ENCODE data around the gene CALN1.
"Not testable (repeated sequence)": the region's sequence is repeated elsewhere in the genome, so short reads cannot be mapped to it uniquely, and the experiment has no call there.

The CALN1 gene

DNA sequence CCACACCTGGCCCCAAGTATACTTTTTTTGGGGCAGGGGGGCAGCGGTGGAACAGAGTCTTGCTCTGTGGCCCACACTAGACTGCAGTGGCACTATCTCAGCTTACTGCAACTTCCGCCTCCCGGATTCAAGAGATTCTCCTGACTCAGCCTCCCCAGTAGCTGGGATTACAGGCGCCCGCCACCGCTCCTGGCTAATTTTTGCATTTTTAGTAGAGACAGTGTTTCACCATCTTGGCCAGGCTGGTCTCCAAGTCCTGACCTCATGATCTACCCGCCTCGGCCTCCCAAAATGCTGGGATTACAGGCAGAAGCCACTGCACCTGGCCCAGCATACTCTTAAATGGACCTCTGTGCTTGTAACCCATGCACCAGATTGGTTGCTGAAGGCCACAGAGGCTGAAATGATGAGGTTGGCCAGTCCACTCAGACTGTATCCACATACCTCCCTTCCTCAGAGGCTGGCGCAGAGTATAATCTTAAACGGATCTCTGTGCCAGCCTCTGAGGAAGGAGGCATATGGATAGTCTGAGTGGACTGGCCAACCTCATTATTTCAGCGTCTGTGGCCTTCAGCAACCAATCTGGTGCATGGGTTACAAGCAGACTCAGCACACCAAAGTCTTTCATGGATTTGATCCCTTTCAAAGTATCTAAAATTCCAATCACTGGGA lies 3.0 kb downstream of the CALN1 start:
- no peak for DNase-seq (ENCODE audit: low read depth)

DNA sequence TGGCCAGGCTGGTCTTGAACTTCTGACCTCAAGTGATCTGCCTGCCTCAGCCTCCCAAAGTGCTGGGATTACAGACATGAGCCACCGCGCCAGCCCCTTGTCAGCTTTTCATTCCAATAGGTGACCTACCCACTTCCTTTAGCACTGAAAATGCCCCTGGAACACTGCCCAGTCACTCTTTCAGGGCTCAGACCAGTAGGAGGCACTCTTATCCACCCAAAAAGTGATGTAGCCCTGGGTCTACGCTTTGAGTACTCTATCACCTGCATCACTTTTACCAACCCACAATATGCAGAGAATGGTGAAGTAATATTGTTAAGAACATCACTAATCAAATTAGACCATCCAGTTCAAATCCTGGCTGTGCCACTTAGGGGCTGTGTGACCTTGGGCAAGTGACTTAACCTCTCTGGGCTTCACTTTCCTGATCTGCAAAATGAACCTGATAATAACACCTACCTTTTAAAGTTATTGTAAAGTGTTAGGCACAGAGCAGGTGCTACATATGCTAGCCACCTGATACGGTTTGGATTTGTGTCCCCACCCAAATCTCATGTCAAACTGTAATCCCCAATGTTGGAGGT lies 5.2 kb downstream of the CALN1 start:
- no peak for DNase-seq (ENCODE audit: low read depth)

DNA sequence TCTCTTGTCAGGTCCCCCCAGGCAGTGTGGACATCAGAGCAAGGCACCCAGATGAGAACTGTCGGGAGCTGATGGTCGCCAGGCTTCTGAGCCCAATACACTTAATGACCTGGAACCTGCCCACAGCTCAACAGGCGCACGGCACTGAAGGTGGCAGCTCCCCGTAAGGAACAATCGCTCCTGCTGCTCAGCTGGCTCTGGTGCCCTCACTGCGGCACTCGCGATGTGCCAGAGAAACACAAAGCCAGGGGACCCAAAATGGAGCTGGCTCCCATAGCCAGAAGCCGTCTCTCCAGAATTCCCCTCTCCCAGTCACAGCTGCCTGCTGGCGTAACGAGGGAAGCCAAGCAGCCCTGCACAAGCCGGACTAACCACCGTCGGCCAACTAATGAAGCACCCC lies 6.3 kb downstream of the CALN1 start:
- no peak for DNase-seq (ENCODE audit: low read depth)

DNA sequence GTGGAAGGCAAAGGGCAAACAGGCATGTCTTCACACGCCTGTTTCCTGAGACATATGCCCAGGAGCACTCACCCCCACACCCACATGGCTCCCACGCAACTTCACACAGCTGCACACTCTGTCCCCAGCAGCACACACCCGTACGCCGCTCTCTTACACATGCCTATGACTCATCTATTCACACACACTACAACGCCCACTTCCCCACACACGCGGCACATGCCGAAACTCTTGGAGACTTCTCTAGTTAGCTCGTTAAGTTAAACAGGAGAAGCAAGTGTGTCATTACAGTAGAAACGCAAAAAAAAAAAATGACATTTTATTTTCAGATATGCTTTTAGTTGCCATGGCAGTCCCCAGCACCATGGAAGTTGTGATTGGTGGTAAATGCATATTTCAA lies 6.7 kb downstream of the CALN1 start:
- no peak for DNase-seq (ENCODE audit: low read depth)

DNA sequence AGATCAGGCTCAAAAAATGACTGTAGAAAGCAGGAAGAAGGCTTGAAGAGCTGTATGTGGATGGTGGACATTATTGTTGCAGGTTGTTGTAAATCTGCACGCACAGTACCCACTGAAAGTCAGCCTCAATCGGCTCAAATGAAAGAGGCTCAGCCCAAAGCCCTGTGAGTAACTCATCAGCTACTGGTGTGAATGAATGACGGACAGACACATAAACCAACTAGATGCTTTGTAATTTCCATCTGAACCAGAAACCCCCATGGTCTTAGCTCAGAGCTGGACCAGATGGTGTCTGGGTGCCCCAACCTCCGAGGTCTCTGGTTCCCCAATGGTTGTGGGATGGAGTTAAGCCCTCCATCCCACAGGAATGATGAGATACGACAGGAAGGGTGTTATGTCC lies 7.4 kb downstream of the CALN1 start:
- no peak for DNase-seq (ENCODE audit: low read depth)

DNA sequence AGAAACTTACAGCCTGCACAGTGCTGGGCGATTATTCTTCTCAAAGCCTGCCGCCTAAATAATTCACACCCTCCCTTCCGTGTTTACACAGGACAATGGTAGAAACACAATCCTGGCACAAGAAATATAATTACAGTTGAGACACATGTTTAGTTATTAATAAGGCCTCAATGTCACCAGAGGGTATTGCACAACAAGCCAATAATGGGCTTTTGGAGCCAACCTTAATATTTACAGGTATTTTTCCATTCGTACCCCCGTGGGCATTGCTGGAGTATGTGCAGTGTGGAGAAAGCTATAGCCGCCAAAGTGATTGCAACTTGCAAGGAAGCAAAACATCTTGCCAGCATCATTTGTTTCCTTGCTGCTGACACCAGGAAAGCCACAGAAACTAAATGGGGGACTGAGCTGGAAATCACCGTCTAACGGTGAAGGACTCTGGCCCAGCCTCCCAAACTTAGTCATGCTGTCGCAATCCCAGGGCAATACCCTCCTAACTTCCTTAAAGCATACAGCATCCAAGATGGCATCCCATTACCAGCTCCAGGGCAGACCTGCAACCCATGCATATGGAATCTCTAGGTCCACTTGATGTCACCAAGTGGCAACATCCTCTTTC lies 8.6 kb downstream of the CALN1 start:
- no peak for DNase-seq (ENCODE audit: low read depth)

DNA sequence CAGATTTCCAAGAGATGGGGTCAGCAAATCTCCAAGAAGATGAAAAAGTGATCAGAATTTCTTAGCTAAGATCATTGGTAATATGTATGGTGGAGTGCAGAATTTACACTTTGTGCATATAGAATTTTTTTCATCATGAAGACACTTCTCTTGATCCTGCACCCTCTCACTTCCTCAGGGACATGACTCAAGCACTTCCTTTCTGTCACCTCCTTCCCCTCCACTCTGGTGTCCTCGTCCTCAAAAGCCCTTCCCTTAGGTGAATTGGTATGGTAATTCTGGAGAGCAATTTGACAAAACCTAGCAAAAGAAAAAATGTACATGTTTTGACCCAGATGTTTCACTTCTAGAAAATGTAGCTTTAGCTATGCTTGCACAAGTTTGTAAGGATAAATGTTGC lies 18.1 kb downstream of the CALN1 start:
- no peak for DNase-seq (ENCODE audit: low read depth)

DNA sequence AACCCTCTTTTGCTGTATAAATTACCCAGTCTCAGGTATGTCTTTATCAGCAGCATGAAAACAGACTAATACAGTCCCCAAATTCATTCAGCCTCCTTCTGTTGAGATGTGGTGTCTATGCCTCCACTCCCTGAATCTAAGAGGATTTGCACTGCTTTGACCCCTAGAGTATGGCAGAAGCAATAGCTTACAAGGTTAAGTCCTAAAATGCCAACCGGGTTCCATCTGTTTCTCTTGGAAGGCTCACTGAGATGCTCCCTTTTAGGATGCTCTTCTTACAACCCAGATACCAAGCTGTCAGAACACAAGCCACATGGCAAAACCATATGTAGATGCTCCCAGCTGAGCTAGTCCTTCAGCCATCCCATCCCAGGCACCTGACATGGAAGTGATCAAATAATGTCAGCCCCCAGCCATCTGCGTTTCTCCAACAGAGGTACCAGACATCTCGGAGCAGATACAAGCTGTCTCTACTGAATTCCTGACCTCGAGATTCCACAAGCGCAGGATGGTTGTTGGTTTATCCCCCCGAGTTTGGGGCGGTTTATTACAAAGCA lies 20.2 kb downstream of the CALN1 start:
- no peak for DNase-seq (ENCODE audit: low read depth)

DNA sequence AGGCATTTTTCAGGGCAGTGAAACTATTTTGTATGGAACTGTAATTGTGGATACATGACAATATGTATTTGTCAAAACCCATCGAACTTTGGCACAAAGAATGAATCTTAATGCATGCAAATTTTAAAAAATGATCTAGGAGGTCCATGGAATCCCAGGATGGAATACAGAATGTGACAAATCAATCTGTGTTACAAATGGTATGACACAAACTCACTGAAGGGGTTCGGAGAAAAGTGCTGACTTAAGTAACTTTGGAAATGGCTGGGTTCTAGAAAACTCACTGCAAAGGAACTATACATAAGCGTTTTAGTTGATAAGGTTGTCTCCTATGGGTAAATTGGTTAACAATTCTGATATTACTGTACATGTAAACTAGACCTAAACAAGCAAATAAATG lies 26.0 kb downstream of the CALN1 start:
- DNase-seq (ENCODE audit: low read depth): no peak

DNA sequence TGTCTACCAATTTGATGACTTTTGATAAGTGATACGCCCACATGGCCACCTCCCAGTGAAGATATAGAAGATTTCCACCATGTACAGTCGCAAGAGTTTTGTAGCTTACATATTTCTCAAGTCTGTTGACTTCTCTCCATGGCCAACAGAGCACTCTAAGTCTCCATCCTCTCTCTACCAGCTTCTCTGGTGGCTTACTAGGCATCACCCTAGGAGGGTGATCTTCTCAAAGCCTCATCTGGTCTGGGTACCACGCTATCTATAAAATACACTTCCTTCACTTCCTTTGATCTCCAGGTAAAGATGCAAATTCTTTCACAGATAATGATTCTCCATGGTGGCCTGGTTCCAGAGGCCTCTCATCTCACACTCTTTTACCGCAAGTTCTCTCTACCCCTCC lies 49.9 kb downstream of the CALN1 start:
- DNase-seq (ENCODE audit: low read depth): no peak

DNA sequence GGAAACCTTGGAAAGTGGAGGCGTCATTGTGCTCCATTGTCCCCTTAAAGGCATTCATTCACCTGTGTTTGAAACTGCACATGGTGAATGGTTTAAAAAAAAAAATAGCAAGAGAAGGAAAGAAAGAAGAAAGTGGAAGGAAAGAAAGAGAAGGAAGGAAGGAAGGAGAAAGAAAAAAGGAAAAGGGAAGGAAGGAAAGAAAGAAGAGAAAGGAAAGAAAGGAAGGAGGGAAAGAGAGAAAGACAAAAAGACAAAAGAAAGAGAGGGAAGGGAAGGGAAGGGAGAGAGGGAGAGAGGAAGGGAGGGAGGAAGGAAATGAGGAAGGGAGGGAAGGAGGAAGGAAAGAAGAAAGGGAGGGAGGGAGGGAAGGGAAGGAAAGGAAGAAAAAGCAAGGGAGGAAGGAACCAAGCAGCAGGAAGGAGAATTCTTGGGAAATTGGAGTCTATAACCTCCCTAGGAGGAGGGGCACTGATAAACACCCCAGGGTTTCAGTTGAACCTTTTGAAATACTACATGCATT lies 66.9 kb downstream of the CALN1 start:
- DNase-seq (ENCODE audit: low read depth): no peak

DNA sequence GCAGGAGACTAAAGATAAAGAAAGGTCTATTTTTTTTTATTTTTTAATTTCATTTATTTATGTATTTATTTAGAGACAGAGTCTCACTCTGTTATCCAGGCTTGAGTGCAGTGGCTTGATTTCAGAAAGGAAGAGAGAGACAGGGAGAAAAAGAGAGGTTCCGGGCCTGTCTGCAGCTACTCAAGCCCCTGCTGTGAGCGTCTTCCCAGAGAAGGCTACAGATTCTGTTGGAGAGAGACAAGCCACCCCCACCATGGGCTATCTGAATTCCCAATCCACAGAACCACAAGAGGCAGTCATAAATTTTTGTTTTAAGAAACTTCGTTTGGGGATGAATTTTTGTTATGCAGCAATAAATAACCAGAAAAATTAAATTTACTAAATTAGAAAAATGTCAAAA lies 68.1 kb downstream of the CALN1 start:
- DNase-seq (ENCODE audit: low read depth): no peak

DNA sequence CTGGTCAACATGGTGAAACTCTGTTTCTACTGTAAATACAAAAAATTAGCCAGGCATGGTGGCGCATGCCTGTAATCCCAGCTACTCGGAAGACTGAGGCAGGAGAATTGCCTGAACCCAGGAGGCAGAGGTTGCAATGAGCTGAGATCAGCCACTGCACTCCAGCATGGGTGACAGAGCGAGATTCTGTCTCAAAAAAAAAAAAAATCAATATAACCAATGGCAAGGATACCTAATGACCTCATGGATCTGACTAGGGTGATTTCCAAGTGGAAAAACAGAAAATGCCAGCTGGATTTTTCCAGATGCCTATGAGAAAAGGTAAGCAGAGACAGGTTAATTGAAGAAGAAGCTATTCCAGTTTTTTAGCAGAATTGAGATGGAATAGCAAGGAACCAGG lies 68.8 kb downstream of the CALN1 start:
- not testable (repeated sequence) for DNase-seq (ENCODE audit: low read depth)

DNA sequence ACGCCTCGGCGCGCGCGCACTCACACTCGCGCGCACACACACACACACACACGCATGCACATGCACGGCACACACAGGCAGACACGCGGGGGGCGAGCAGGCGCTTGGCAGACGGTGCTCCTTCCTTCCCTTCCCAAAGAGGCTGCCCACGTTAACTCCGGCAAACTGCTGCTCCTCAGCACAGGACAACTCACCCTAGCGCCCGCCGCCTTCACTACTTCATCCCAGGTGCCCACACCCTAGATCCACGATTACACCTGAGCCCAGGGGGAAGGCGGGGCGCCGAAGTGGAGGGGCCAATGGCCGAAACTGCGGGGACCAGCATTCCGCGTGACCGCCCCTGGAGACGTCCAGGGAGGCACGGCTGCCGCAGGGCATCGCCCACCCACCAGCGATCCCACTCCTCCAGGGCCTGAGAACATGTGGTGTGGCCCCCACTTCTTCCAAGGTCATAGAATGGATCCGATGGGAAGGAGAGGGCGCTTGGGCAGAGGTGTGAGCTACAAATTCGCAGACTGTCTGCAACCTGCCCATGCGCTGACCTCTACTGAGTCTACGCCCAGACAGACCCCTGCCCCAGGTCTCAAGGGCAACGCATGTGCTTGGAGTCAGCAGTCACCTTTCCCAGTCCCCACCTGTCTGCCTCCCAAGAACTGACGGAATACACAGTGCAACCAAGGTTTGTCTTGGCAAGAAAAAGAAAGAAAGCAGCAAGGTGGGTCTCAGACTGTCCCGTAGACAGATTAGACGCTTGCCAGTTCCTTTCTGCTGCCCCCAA lies 74.6 kb downstream of the CALN1 start:
- DNase-seq (ENCODE audit: low read depth): no peak

DNA sequence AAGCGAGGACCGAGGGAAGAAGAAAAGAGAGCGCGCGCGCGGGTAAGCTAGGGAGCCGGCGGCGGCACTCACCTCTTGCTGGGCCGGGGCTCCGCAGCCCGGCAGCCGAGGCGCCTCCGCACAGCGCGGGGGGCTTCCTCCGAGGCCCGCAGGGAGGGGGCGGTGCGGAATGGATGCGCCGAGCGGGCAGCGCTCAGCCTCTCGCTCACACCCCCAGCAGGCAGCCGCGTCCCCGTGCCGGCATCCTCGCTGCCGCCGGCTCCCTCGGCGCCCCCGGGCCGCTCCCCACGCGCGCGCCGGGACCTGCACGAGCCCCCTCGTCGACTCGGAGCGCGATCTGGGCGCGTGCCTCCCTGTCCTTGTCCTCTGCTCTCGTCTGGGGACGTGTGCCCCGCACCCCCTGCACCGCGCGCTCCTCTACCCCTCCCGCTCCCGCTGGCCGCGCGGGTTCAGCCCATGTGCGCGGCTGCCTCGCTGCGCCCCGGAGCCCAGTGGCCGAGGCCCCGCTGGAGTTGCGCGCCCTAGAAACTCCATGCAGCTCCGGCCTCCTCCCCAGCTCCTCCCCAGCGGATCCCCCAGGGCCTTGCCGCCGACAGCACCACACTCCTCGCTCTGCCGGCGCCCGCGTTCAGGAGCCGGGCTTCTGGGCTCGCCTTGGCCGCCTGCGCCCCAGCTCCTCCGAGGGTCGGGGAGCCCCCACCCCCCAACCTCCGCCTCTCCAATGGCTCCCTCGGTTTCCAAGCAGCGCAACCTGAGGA lies 75.3 kb downstream of the CALN1 start:
- DNase-seq (ENCODE audit: low read depth): no peak

DNA sequence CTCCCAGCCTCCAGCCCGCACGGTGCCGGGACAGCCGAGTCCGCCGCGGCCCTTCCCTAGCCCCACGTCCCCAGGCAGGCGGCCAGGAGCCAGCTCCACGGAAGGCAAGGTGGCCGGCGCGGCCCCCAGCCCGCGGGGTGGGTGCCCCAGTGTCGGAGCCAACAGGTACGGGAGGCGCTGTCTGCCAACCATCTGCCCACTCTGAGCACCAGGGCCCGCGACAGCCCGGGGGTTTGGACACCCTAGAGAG lies 75.8 kb downstream of the CALN1 start:
- no peak for DNase-seq (ENCODE audit: low read depth)

DNA sequence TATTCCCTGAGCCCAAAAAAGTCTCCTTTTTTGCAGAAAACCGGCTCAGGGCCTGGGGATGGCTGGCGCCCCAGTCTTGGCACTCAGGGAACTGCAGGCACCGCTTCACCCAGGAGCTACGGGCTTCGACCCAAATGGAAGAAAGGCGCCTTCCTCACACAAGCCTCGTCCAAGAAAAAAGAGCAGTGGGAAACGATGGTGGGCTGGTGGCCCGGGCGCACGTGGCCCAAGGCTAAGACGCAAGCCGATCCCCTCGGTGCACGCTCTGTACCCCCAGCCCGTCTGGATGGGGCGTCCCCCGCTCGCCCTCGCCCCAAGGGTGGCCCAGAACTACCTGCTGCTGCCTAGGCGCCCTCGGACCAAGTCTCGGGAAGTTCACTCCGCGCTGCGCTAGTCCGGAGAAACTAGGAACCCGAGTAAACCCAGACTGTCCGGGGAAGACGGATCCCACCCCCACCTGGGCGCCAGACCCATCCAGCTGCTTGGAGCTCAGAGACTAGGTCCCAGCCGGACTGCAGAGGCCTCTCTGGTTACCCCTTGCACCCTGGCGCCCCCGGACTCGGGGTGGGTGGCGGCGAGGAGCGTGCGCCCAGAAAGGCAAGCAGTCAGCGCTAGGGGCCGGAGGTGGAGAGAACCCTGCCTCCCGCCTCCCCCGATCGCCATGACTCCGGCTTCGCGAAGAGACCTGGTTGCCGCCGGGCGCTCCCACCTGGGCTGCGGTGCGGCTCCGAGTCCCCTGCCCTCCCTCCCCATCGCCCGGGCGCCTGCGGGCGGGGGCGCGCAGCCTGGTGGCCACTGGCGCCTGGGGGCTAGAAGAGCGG lies 76.4 kb downstream of the CALN1 start:
- DNase-seq (ENCODE audit: low read depth): no peak

DNA sequence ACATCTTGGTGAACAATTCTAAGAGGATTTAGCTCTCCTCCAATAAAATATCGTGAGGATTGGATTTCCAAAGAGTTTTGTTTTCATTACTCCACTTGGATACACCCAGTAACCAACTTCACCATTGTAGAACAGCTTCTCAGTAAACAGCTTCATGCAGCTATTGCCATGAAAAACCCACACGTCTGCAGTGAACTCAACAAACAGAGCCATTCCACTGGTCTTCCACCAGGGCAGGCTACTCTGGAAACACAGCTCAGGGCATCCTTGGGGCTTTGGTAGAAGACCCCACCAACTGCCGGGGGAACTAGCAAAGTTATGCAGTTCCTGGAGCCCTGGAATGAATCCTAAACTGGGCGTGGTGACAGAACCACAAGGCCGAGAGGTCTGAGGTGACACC lies 77.4 kb downstream of the CALN1 start:
- no peak for DNase-seq (ENCODE audit: low read depth)

DNA sequence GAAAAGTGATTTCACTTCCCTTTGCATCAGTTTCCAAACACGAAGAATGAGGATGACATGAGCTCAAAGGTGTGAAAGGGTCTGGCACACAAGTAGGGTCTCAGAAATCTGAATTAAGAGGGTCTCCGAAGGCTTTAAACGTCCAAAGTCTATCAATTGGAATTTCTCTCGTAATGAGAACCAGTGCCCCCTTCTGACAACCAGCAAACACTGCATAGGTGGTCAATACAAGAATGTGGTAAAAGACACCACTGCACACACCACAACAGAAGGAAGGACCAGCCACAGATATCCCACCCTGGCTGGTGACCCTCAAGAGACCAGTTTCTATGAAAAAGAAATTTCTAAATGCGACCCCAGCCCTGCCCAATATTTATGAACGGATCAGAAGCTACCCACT lies 78.1 kb downstream of the CALN1 start:
- no peak for DNase-seq (ENCODE audit: low read depth)

DNA sequence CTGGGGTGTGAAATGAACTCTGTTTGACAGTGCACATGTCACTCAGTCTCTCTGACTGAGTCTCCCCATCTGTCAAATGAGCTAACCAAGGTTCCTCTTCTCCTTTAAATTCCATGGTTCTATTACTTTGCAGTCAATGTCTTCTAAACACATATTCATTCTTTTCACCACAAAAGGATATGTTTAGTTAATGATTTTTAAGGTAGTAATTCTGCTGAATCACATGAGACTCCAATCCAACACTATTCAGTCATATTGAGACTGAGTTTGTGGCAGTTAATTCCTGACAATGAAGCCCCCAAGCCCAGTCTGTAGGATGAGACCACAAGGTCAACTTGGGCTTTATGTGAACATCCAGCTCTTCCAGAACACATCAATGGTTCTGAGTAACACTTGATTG lies 85.3 kb downstream of the CALN1 start:
- no peak for DNase-seq (ENCODE audit: low read depth)

DNA sequence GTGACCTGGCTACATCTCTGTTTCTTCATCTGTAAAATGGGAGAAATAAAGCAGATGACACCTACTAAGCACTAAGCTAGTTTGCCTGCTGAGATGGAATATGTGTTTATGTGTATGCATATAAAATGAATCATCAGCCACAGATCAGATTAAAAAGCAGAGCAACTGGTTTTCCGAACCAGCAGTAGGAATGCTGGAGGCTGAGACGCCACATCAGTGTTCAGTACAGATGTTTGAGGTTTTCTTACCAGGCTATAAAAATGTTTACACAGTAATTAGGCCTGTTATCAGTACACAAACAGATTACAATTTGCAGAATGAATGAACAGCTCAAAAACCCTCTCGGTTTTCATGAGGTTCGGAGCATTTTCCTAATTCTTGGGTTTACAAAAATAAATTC lies 85.8 kb downstream of the CALN1 start:
- DNase-seq (ENCODE audit: low read depth): no peak

Data from HS-5 (cell line).